Measurements from ENCODE around the gene NOP56.

NOP56 gene

DNA sequence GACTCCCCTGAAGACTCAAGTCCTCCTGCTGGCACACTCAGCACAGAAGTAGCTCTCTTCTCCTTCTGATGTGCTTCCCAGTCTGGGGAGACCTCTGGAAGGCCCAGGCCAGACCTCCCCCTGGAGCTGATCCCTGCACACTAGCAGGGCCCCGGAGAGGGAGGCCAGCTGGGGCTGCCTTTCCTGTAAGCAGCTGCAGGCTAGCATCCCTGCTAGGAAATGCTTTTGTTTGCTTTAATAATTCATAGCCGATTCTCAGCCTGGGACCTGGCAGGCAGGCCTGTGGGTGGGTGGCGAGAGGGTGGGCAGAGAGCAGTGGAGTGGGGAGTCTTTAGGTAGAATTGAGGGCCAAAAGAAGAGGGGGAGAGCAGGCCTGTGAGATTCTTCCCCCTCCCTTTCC is 45.3 kb downstream of the NOP56 start:
- no peak for DNase-seq
- in situ Hi-C loops (cut with HindIII; ENCODE audit: low pct_ligation_motif_present, low sequenced_read_pairs) = no loop called here
- H3K4me3 ChIP-seq (ENCODE audit: low read depth, low read length) = no peak overlapping the region
- no peaks in the 10 kb centered on the region for H3K36me3 ChIP-seq (replicated peaks)
- H3K27me3 ChIP-seq (replicated peaks) = peaks cover 39% of the 10 kb centered on the region
- TF ChIP-seq, protein P1, sequence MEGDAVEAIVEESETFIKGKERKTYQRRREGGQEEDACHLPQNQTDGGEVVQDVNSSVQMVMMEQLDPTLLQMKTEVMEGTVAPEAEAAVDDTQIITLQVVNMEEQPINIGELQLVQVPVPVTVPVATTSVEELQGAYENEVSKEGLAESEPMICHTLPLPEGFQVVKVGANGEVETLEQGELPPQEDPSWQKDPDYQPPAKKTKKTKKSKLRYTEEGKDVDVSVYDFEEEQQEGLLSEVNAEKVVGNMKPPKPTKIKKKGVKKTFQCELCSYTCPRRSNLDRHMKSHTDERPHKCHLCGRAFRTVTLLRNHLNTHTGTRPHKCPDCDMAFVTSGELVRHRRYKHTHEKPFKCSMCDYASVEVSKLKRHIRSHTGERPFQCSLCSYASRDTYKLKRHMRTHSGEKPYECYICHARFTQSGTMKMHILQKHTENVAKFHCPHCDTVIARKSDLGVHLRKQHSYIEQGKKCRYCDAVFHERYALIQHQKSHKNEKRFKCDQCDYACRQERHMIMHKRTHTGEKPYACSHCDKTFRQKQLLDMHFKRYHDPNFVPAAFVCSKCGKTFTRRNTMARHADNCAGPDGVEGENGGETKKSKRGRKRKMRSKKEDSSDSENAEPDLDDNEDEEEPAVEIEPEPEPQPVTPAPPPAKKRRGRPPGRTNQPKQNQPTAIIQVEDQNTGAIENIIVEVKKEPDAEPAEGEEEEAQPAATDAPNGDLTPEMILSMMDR (IDR thresholded peaks at IDR 0.05; ENCODE audit: low read depth, low read length, missing control alignments) = no peak
- no peak overlapping the region for H3K27ac ChIP-seq

DNA sequence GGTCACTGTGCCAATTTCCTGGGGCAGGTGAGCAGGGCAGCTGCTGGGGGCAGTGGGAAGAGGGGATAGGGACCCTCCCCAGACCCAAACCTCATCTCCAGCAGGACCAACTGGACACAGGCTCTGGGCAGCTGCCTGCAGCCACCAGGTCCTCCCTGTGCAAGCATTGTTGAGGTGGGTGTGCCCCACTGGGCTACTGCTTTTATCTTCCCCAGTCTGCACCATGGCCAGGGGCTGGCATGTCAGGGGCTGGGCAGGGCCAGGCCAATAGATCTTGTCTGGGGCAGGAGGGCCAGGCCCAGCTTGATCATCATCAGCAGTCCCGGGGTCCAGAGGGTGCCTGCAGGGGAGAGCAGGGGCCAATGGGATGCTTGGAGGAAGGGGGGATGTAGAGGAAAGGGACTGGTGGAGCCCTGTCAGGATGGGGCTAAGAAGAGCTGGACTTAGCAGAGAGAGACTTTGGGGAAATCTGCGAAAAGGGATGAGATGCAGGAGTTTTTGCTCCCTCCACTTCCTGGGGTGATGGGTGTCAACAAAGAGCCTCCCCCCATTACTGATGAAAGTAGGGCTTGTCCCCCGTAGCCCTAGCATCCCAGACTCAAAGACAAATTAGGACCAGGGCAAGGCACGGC is 45.9 kb downstream of the NOP56 start:
- no peak for DNase-seq
- Histone ChIP-seq H3K36me3 (replicated peaks) (no peaks in the 10 kb centered on the region), H3K27me3 (replicated peaks) (peaks cover 37% of the 10 kb centered on the region), H3K27ac (no peak overlapping the region), H3K4me3 (ENCODE audit: low read depth, low read length) (no peak overlapping the region)
- TF ChIP-seq, protein P1 (IDR thresholded peaks at IDR 0.05; ENCODE audit: low read depth, low read length, missing control alignments) = no peak
- in situ Hi-C loops (cut with HindIII; ENCODE audit: low pct_ligation_motif_present, low sequenced_read_pairs) = no loop called here

DNA sequence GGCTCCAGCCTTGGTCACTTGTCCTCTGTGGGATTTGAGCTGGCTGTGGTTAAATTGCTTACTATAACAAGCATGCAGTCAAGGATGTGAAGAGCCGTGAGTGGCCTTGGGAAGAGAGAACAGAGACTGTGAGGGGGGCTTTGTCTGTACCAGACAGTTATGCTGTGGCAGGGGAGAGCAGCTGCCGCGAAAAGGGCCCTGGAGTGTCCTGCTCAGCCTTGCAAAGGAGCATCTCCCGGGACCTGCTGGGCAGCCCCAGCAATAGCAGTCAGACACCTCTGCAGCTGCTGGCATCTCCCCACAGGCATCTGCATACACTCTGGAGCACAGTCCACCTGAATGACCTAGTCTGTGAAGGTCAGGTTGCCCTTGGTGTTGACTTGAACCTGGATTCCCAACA is 46.5 kb downstream of the NOP56 start:
- TF ChIP-seq, protein P1 (IDR thresholded peaks at IDR 0.05; ENCODE audit: low read depth, low read length, missing control alignments) = no peak
- Histone ChIP-seq H3K4me3 (ENCODE audit: low read depth, low read length) (no peak overlapping the region), H3K27ac (no peak overlapping the region), H3K36me3 (replicated peaks) (no peaks in the 10 kb centered on the region), H3K27me3 (replicated peaks) (peaks cover 31% of the 10 kb centered on the region)
- in situ Hi-C loops (cut with HindIII; ENCODE audit: low pct_ligation_motif_present, low sequenced_read_pairs) = no loop called here
- DNase-seq = no peak

DNA sequence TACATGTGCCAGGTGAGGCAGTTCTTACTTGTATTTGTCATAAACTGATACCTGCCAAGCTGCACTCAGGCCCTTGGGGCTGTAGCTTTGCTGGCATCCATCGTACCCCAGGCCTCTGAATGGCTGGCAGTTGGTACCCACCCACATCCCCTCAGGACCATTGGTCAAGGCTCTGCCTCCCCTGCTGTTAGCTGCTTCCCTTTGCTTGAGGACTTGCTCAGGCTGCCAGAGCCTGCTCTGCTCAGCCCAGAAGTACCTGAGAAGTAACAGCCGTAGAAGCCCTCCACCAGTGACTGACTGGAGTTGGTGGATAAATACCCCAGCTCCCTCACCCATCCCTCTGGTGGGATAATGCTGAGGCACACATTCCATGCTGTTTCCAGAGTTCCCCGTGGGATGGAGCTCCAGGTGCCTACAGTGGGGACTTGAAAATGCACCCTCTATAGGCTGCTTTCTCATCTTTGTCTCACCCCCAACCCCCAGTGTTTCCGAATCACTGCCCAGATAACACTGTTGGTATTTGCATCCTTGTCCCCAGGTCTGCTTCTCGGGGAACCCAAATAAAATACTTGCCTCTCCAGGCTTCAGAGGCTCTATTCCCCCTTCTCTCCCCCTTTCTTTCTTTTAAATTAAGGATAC is 47.5 kb downstream of the NOP56 start:
- DNase-seq = no peak
- TF ChIP-seq, protein P1 (IDR thresholded peaks at IDR 0.05; ENCODE audit: low read depth, low read length, missing control alignments) = no peak
- no peaks in the 10 kb centered on the region for H3K36me3 ChIP-seq (replicated peaks)
- no peak overlapping the region for H3K4me3 ChIP-seq (ENCODE audit: low read depth, low read length)
- peaks cover 23% of the 10 kb centered on the region for H3K27me3 ChIP-seq (replicated peaks)
- in situ Hi-C loops (cut with HindIII; ENCODE audit: low pct_ligation_motif_present, low sequenced_read_pairs) = no loop called here
- no peak overlapping the region for H3K27ac ChIP-seq

DNA sequence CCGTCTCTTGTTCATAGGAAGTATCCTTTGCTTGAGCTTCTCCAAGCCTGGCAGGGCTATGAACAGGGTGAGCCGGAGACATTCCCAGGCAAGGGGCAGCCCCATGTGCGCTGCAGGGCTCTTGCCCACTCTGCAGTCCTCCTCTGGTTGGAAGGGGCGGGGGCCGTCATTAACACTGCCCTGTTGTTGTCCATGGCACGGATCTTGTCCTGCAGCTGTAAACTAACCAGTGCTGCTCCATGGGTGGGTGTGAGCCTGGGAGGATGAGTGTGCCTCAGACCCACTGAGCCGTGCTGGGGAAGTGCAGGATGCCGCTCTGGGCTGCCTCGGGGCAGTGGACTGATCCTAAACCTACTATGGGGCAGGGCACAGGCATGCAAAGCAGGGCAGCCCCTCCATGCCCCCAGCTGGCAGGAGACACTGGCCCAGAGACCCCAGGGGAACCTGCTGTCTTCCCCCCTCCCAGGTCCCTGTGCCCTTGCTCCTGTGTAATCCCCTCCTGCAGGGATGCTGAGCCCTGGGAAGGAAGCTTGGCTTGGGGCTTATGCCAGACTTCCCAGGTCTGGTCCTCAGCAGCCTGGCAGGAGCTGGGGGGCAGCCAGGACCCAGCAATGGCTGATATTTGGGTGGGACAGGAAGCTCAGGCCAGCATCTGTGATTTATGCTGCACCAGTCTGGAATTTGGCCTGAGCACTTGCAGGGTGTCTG is 48.6 kb downstream of the NOP56 start:
- Histone ChIP-seq H3K4me3 (ENCODE audit: low read depth, low read length) (no peak overlapping the region), H3K27me3 (replicated peaks) (peaks cover 11% of the 10 kb centered on the region), H3K27ac (no peak overlapping the region), H3K36me3 (replicated peaks) (no peaks in the 10 kb centered on the region)
- in situ Hi-C loops (cut with HindIII; ENCODE audit: low pct_ligation_motif_present, low sequenced_read_pairs) = no loop called here
- no peak for DNase-seq
- TF ChIP-seq, protein P1 (IDR thresholded peaks at IDR 0.05; ENCODE audit: low read depth, low read length, missing control alignments) = no peak

All from brain microvascular endothelial cell (primary cell).